Stimulated activated CD8-positive, alpha-beta memory T cell treated with anti-CD3 and anti-CD28 coated beads, Interleukin-2, amount 100 ng/mL, for 1 hour (primary cell): ENCODE results near the gene DNASE1L1.

Experiments used
- DNase-seq, 2 donors: peaks; one replicate each; pipeline ENCODE4 v3.0.0-alpha.2; 2020; ENCODE audit warnings: low read depth in 2 of 2

The DNASE1L1 gene

GRCh38 chrX:154382483-154383069 is 26.5 kb downstream of the DNASE1L1 start:
- no peak for DNase-seq

- no peak for DNase-seq
Measured at GRCh38 chrX:154381271-154381670, 27.8 kb downstream of the DNASE1L1 start.

- no peak for DNase-seq
Measured at GRCh38 chrX:154380787-154381186, 28.3 kb downstream of the DNASE1L1 start.

- no peak for DNase-seq
Measured at GRCh38 chrX:154380153-154380552, 28.9 kb downstream of the DNASE1L1 start.

- DNase-seq: no peak
Measured at GRCh38 chrX:154379569-154379951, 29.5 kb downstream of the DNASE1L1 start.

- DNase-seq: peak; percentile 87 to 91
Measured at GRCh38 chrX:154378799-154379568, 30.1 kb downstream of the DNASE1L1 start, which contains the start of gene EMD. Gene EMD (plus strand): TSS chrX:154379295. CDS start chrX:154379485, 190 bp downstream.

- DNase-seq: no peak
Measured at GRCh38 chrX:154378059-154378798, 30.8 kb downstream of the DNASE1L1 start.

- no peak for DNase-seq
Measured at GRCh38 chrX:154376774-154377173, 32.3 kb downstream of the DNASE1L1 start.

- no peak for DNase-seq
Measured at GRCh38 chrX:154375156-154375504, 33.9 kb downstream of the DNASE1L1 start.

GRCh38 chrX:154374313-154375155 is 34.5 kb downstream of the DNASE1L1 start, which contains the start of gene FLNA:
Gene FLNA (minus strand): TSS chrX:154374634. CDS start chrX:154371245, 3,389 bp downstream.
- DNase-seq: no peak

GRCh38 chrX:154373340-154374306 is 35.4 kb downstream of the DNASE1L1 start:
- DNase-seq: no peak

- DNase-seq: no peak
Measured at GRCh38 chrX:154372612-154373022, 36.4 kb downstream of the DNASE1L1 start.

GRCh38 chrX:154371789-154372300 is 37.2 kb downstream of the DNASE1L1 start:
- DNase-seq: no peak

- peak; percentile 83 to 88 for DNase-seq
Measured at GRCh38 chrX:154371017-154371788, 37.9 kb downstream of the DNASE1L1 start.

- DNase-seq: no peak
Measured at GRCh38 chrX:154370300-154371016, 38.6 kb downstream of the DNASE1L1 start.

GRCh38 chrX:154369449-154370299 is 39.4 kb downstream of the DNASE1L1 start:
- DNase-seq: peak; percentile 53 to 58

- DNase-seq: peak; percentile 88 to 89
Measured at GRCh38 chrX:154368630-154369448, 40.2 kb downstream of the DNASE1L1 start.
